ENCODE results near the gene AP4B1. TPM values are rescaled to one million over a fixed set of nuclear protein-coding genes. Genes with fewer than 3 reads are reported as not detected.
"Not testable (repeated sequence)": the region's sequence is repeated elsewhere in the genome, so short reads cannot be mapped to it uniquely, and the experiment has no call there.

The AP4B1 gene
- polyA plus RNA-seq, 3 donors, result 22.8 to 27.7 (median 23.9) TPM

DNA sequence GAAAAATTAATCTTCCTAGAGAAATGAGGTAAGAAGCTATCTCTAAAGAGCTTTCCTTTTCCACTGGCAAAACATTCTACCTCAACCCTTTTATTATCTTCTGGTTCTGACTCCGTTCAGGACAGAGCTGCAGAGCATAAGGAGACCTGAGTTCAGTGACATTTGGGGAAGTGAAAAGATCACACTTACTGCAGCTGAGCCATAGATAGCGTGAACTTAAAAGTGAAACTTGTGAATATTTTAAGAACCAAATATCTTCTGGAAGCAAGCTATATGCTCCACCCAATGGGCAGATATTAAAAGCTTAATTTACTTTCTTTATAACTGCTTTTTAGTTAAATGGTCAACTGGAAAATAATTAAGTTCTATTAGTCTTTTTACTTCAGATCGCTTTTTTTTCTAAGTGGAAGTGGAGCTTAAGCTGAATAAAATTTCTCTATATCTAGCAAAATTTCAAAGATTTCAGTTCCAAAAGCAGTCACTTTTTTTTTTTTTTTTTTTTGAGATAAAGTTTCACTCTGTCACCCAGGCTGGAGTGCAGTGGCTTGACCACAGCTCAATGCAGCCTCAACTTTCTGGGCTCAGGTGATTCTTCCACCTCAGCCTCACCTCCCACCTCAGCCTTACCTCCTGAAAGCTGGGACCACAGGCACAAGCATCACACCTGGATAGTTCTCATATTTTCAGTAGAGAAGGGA, 45.0 kb downstream of the AP4B1 start:
- no peak for DNase-seq (ENCODE audit: low read depth in 3 of 3, low spot score in 2 of 3)

DNA sequence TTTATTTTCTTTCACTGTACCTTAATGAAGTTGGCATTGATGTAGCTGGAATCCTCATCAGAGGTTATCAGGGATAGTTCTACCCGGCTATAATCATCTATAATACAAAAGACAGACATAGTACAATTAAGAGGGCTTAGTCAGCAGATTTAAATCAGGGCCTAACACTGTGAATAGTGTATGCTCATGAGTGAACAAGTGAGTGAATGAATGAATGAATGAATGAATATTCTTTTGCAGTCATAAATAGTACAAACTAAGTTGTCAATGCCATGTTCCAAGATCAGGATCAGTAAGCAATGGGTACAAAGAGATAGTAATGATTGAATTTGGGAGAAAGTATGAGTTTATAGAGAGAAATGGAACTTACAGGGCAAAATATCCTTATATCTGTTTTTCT, 45.6 kb downstream of the AP4B1 start:
- DNase-seq (ENCODE audit: low read depth in 3 of 3, low spot score in 2 of 3), result no peak

DNA sequence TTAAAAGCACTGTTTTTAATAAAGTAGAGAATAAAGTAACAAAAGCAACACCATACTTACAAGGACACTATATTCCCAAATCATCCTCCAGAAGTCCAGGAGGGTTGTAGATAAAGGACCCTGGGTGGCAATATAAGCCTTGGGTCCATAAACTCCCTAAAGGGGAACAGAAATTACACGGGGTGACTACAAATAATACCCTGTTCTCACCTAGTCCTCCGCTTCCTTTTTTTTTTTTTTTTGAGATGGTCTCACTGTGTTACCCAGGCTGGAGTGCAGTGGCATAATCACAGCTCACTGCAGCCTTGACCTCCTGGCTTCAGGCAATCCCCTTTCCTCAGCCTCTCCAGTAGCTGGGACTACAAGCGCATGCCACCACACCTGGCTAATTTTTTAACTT, 46.2 kb downstream of the AP4B1 start:
- no peak for DNase-seq (ENCODE audit: low read depth in 3 of 3, low spot score in 2 of 3)

DNA sequence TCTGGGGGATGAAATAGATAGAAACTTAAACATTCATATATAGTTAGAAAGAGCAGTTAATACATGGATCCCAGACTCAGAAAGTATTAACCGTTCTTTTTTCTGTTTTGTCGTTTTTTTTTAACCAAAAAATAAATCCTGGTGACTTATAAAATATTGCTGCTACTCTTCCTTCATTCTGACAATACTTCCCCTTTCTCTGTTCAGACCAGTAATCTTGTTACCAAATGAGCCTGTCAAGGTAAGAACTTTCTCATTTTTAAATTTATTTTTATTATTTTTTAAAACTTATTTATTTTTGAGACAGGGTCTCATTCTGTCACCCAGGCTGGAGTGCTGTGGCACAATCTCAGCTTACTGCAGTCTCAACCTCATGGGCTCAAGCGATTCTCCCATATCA, 46.8 kb downstream of the AP4B1 start:
- no peak for DNase-seq (ENCODE audit: low read depth in 3 of 3, low spot score in 2 of 3)

DNA sequence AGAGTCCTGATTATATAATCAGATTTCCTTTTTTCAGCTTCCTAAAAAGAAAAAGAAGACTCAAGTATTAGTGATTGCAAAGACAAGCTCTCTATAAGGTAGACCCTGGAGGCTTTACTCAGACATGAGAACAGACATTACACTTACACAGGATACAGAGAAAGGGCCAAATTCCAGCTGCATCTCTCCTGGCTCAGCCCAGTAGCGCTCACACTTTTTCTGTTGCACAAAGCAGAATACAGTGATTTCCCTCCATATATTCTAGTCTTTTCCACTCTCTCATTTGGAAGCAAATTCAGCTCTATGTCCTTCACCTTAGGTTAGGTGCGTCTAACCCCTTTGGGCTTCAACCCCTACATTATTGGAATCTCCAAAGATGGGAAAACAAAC, 48.2 kb downstream of the AP4B1 start:
- DNase-seq (ENCODE audit: low read depth in 3 of 3, low spot score in 2 of 3), result no peak

DNA sequence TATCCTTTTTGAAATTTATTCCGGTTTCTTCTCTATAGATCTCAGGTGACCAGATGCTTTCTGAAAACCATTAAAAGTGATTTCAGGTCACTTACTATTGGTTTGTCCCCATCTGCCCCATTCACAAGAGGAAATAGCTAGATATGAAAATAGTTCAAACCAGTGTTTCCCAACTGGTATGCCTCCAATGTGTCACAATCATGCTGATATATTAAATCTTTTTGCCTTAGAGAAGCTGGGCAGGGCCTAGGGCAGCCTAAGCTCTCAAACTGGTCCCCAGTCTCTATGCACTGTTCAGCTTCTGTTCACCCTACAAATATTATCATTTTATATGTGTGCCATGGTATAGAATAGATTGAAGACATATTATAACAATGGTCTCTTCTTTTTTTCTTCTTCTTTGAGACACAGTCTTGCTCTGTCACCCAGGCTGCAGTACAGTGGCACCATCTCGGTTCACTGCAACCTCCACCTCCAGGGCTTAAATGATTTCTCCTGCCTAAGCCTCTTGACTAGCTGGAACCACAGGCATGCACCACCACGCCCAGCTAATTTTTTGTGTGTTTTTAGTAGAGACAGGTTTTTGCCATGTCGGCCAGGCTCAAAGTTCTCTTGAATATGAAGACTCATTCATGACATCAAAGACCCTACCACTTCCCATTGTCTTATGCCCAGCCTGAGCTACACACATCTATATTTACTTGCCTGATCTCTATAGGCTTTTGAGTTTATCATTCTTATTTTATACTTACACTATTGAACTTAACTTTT, 48.8 kb downstream of the AP4B1 start:
- DNase-seq (ENCODE audit: low read depth in 3 of 3, low spot score in 2 of 3), result no peak

DNA sequence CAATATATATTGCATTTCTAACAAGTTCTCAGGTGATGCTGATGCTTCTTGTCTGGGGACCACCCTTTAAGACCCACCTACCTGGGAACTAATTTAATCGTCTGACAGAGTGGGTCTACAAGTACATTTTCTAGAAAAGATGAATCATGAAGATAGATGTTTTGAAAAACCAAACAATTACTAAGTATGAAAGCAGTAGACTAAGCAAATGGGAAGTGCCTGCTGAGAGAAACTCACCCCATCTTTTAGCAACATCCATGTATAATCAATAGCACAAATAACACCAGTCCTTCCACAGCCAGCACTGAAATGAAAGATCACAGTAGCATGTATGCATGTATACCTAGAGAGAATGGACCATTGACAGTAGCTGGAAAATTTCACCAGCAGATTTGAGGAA, 50.4 kb downstream of the AP4B1 start:
- DNase-seq (ENCODE audit: low read depth in 3 of 3, low spot score in 2 of 3), result no peak

DNA sequence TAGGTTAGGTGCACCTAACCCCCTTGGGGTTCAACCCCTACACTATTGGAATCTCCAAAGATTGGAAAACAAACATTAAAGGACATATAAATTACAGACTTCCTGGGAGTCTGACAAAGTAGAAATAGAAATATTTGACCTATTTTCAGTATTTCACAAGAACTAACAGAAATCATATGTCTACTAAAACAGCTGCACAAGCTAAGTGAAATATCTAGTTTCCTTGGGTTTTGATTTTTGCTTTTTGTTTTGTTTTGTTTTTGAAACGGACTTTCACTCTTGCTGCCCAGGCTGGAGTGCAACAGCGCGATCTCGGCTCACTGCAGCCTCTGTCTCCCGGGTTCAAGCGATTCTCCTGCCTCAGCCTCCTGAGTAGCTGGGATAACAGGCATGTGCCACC, 51.9 kb downstream of the AP4B1 start:
- DNase-seq (ENCODE audit: low read depth in 3 of 3, low spot score in 2 of 3), result not testable (repeated sequence)

DNA sequence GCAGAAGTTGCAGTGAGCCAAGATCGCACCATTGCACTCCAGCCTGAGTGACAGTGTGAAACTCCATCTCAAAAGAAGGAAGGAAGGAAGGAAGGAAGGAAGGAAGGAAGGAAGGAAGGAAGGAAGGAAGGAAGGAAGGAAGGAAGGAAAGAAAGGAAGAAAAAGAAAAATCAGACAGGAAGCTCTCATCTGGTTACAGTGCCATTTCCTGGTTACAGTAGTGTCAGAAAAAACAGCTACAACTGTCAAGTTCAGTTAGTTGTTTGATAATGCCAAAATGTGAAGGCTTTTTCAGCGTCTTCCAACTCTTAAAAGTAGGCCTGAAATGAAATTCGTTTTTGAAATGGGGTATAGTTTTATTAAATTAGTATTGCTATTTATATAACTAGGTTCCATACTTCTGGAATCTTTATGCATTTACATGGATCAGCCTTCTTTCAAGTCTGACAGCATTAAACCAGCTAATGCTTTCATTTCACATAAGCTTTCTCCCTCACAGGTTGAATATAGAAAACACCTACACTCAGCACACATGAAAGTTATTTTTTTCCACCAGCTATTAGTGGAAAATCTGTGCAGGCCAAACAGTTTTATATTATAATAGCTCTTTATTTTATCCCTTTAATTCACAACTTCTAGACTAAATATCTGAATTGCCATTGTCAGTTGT, 54.3 kb downstream of the AP4B1 start:
- DNase-seq (ENCODE audit: low read depth in 3 of 3, low spot score in 2 of 3), result no peak

DNA sequence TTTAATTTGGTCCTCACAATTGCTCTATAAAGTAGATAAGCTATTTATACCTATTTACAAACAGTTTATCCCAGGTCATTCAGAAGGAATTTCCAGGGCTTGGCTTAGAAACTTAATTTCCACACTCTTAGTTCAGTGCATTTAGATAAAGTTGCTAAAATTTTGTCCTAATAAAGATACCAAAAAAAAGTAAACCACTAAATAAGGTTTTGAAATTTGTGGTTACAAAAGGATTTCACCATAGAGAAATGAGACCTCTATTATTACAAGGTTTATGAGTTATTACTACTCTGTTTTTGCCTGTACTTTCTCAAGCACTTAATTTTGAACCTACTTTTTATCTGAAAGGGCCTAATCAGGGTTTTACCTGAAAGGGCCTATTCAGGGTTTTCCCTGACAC, 55.5 kb downstream of the AP4B1 start:
- no peak for DNase-seq (ENCODE audit: low read depth in 3 of 3, low spot score in 2 of 3)

DNA sequence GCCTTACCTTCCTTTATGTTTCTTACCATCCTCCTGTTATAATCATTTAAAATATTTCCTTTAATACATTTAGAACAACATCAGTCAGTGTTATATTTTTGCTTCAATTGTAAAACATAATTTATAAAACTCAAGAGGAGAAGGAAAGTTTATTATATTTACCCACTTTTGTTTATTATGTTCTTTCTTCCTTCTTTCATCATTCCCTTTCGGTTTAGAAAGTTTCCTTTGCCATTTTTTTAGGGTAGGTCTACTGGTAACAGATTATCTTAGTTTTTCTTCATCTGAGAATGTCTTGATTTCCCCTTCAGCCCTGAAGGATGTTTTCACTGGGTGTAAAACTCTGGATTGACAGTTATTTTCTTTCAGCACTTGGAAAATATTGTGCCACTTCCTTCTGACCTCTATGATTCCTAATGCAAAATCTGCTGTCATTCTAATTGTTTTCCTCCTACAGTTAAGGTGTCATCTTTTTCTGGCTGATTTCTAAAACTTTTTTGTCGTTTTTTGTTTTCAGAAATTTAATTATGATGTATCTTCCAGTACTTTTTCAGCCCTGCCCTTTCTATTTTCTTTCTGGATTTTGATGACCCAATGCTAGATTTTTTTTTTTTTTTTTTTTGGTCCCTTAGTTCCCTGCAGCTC, 58.1 kb downstream of the AP4B1 start:
- DNase-seq (ENCODE audit: low read depth in 3 of 3, low spot score in 2 of 3), result no peak

Other genes with a start within 250 kb of the AP4B1 start
- 10 to 100 TPM; 22.7 to 25.5 (median 24.8) TPM for gene PHTF1, start 145.3 kb downstream of the AP4B1 start, polyA plus RNA-seq (ENCODE audit: insufficient read length in 3 of 3)
- gene RSBN1, start 92.3 kb downstream of the AP4B1 start, polyA plus RNA-seq (ENCODE audit: insufficient read length in 3 of 3), result 10 to 100 TPM; 26.1 to 33.7 (median 28.8) TPM
- gene PTPN22, start 33.1 kb downstream of the AP4B1 start, polyA plus RNA-seq (ENCODE audit: insufficient read length in 3 of 3), result under 1 TPM; 0.24 to 0.43 (median 0.31) TPM
- 1 to 10 TPM in 1 of 3 donors, under 1 TPM in 2; 0.50 to 1.1 (median 0.65) TPM for gene BCL2L15, start 17.2 kb downstream of the AP4B1 start, polyA plus RNA-seq (ENCODE audit: insufficient read length in 3 of 3)
- 10 to 100 TPM; 10.4 to 11.2 (median 10.8) TPM for gene DCLRE1B, start 527 bp upstream of the AP4B1 start, polyA plus RNA-seq (ENCODE audit: insufficient read length in 3 of 3)
- gene HIPK1, start 24.5 kb upstream of the AP4B1 start, polyA plus RNA-seq (ENCODE audit: insufficient read length in 3 of 3), result 10 to 100 TPM; 44.7 to 48.1 (median 47.4) TPM
- gene OLFML3, start 74.7 kb upstream of the AP4B1 start, polyA plus RNA-seq (ENCODE audit: insufficient read length in 3 of 3), result 100 to 1,000 TPM; 134 to 158 (median 154) TPM
- gene SYT6, start 249.1 kb upstream of the AP4B1 start, polyA plus RNA-seq (ENCODE audit: insufficient read length in 3 of 3), result 1 to 10 TPM; 1.3 to 1.5 (median 1.4) TPM